A549 (cell line): Measurements from ENCODE around the gene NOS1. TPM values are rescaled to one million over a fixed set of nuclear protein-coding genes. Genes with fewer than 3 reads are reported as not detected.

Source experiments
- ATAC-seq, 2 experiments: fragments of 200-7000 bp in 1 of 2; fragments of >200 bp in 1 of 2; cut with Nextera tagmentation in 1 of 2; cut with Tn5 transposase in 1 of 2; 3 replicates each; pipeline versions ENCODE4 v1.8.0 to v1.9.1; 2018 to 2020; ENCODE audit warnings: mild to moderate bottlenecking in 1 of 2, moderate library complexity in 1 of 2
- CTCF ChIA-PET: fragments of 300-600 bp; sonication (Branson Sonifier 250); formaldehyde crosslinking; extraction: SDS; loops from one replicate; lab custom pipeline; 2021; ENCODE audit warnings: antibody characterized with exemption, inconsistent platforms; lab: Yijun Ruan, JAX
- POLR2A ChIA-PET: fragments of 350-600 bp; formaldehyde crosslinking; extraction: SDS; loops from one replicate; lab custom pipeline; 2021; ENCODE audit warnings: antibody characterized with exemption, inconsistent platforms; lab: Yijun Ruan, JAX
- DNase-seq, 2 experiments: peaks; one replicate each; pipeline versions ENCODE4 v3.0.0 to v3.0.0-alpha.2; 2011 to 2016; ENCODE audit warnings: low read depth in 1 of 2, low spot score in 1 of 2
- FAIRE-seq: peaks from 2 replicates; lab custom pipeline; 2011; peaks lifted over from hg19 to GRCh38; lab: Jason Lieb, UNC
- H3K27ac ChIP-seq, 2 experiments: fragments of >200 bp; sonication (Bioruptor Twin); formaldehyde crosslinking; 3 replicates each; pipeline ENCODE4 v1.5.1; 2016 to 2017
- H3K4me1 ChIP-seq: fragments of >200 bp; sonication (Bioruptor Twin); formaldehyde crosslinking; 3 replicates; pipeline ENCODE4 v1.6.1; 2016
- H3K4me2 ChIP-seq: fragments of >200 bp; sonication (Bioruptor Twin); formaldehyde crosslinking; 3 replicates; pipeline ENCODE4 v1.6.1; 2016
- H3K4me3 ChIP-seq: fragments of >200 bp; sonication (Bioruptor Twin); formaldehyde crosslinking; 3 replicates; pipeline ENCODE4 v1.5.1; 2016
- H3K9me3 ChIP-seq: fragments of >200 bp; sonication (Bioruptor Twin); formaldehyde crosslinking; 3 replicates; pipeline ENCODE4 v1.6.1; 2016
- CBX8 ChIP-seq: fragments of 200-600 bp; sonication (generic); IDR thresholded peaks from 2 replicates; pipeline ENCODE4 v1.6.1; 2016
- CHD2 ChIP-seq: fragments of 150-350 bp; IDR thresholded peaks from 2 replicates; pipeline ENCODE4 v1.6.1; 2014; ENCODE audit warnings: low read length; ENCODE audit not compliant: partially characterized antibody
- EHF ChIP-seq: fragments of 250-450 bp; sonication (Bioruptor Pico); IDR thresholded peaks from 2 replicates; pipeline ENCODE4 v1.5.0; 2020; ENCODE audit warnings: mild to moderate bottlenecking
- EHMT2 ChIP-seq: fragments of 200-600 bp; sonication (generic); IDR thresholded peaks from 2 replicates; pipeline ENCODE4 v1.6.1; 2016; ENCODE audit warnings: antibody characterized with exemption, low read depth, mild to moderate bottlenecking, moderate library complexity
- EP300 ChIP-seq, 2 experiments: fragments of >200 bp; sonication (Bioruptor Twin); formaldehyde crosslinking; IDR thresholded peaks; 2 replicates in 1 of 2; 3 replicates in 1 of 2; pipeline ENCODE4 v1.6.1; 2016 to 2017
- HDAC2 ChIP-seq: fragments of 200-600 bp; sonication (generic); IDR thresholded peaks from 2 replicates; pipeline ENCODE4 v1.6.1; 2016
- KDM5A ChIP-seq: fragments of 200-600 bp; sonication (generic); IDR thresholded peaks from 2 replicates; pipeline ENCODE4 v1.6.1; 2016; ENCODE audit warnings: antibody characterized with exemption, mild to moderate bottlenecking
- MAFK ChIP-seq: fragments of 450-650 bp; IDR thresholded peaks from 2 replicates; pipeline ENCODE4 v1.6.1; 2014; ENCODE audit not compliant: partially characterized antibody
- MAZ ChIP-seq: fragments of 150-350 bp; IDR thresholded peaks from 2 replicates; pipeline ENCODE4 v1.6.1; 2014; ENCODE audit warnings: antibody characterized with exemption, low read depth, low read length, borderline replicate concordance
- NFE2L2 ChIP-seq: fragments of 150-350 bp; conservative IDR thresholded peaks from 2 replicates; pipeline ENCODE4 v1.6.1; 2014; ENCODE audit warnings: low read length
- PHF8 ChIP-seq: fragments of 200-600 bp; sonication (generic); IDR thresholded peaks from 2 replicates; pipeline ENCODE4 v1.6.1; 2016; ENCODE audit warnings: low read depth, mild to moderate bottlenecking, antibody characterized with exemption, moderate library complexity, borderline replicate concordance
- POLR2A ChIP-seq: IDR thresholded peaks from 2 replicates; pipeline ENCODE4 v1.6.1; 2012; ENCODE audit warnings: mild to moderate bottlenecking, low read length
- RAD21 ChIP-seq, 2 experiments: fragments of >200 bp in 1 of 2; sonication (Bioruptor Twin) in 1 of 2; formaldehyde crosslinking in 1 of 2; IDR thresholded peaks in 1 of 2; conservative IDR thresholded peaks in 1 of 2; 2 replicates in 1 of 2; 3 replicates in 1 of 2; pipeline ENCODE4 v1.6.1; 2012 to 2018; ENCODE audit warnings: inconsistent platforms in 1 of 2
- RCOR1 ChIP-seq: fragments of 150-350 bp; IDR thresholded peaks from 2 replicates; pipeline ENCODE4 v1.6.1; 2014; ENCODE audit warnings: antibody characterized with exemption, low read length, low read depth
- RNF2 ChIP-seq: fragments of 200-600 bp; sonication (generic); IDR thresholded peaks from 2 replicates; pipeline ENCODE4 v1.6.1; 2016; ENCODE audit warnings: low read depth, mild to moderate bottlenecking, antibody characterized with exemption, moderate library complexity, borderline replicate concordance
- TFCP2L1 ChIP-seq: fragments of 250-450 bp; sonication (Bioruptor Pico); IDR thresholded peaks from 2 replicates; pipeline ENCODE4 v1.5.0; 2021; ENCODE audit warnings: mild to moderate bottlenecking
- TP53 ChIP-seq: fragments of 250-450 bp; sonication (Bioruptor Pico); IDR thresholded peaks from 2 replicates; pipeline ENCODE4 v1.5.0; 2021; ENCODE audit warnings: mild to moderate bottlenecking, moderate library complexity
- ZSCAN20 ChIP-seq: fragments of 250-450 bp; sonication (Bioruptor Pico); IDR thresholded peaks from 2 replicates; pipeline ENCODE4 v1.8.0; 2022; ENCODE audit warnings: mild to moderate bottlenecking, moderate library complexity
- WGBS: methylation state at CpG from one replicate; pipeline ENCODE4 v1.1.6; 2017; ENCODE audit errors: missing lambda C conversion rate; 5-methylcytosine and 5-hydroxymethylcytosine counted together
- polyA plus RNA-seq, 4 experiments: library from polyadenylated mRNA; depleted of rRNA in 3 of 4; stranded (reverse); fragments of >200 nt; fragmentation: RNase III in 1 of 4; extraction: RNeasy Plus Mini Kit Qiagen cat#74134 plus additional on column Dnase treatment in 1 of 4; gene quantifications; 2 replicates in 3 of 4; 3 replicates in 1 of 4; pipeline ENCODE4 v1.2.3, GENCODE V29; 2011 to 2017
- TF ChIP-seq, protein P1 (sequence below): IDR thresholded peaks from 2 replicates; pipeline ENCODE4 v1.6.1; 2012; ENCODE audit warnings: low read depth, borderline replicate concordance
- TF ChIP-seq, protein P2 (sequence below): fragments of >200 bp; sonication (Bioruptor Twin); formaldehyde crosslinking; IDR thresholded peaks from 2 replicates; pipeline ENCODE4 v1.6.1; 2016
- TF ChIP-seq, protein P3 (sequence below): fragments of 200-600 bp; sonication (generic); IDR thresholded peaks from 2 replicates; pipeline ENCODE4 v1.6.1; 2016; ENCODE audit warnings: antibody characterized with exemption, mild to moderate bottlenecking, moderate library complexity
- TF ChIP-seq, protein P4 (sequence below): IDR thresholded peaks from 2 replicates; pipeline ENCODE4 v1.6.1; 2012

The NOS1 gene
- polyA plus RNA-seq, 2 of the 4 experiments (the other 2 are of a cell fraction): 0.10 to 0.39 TPM

DNA sequence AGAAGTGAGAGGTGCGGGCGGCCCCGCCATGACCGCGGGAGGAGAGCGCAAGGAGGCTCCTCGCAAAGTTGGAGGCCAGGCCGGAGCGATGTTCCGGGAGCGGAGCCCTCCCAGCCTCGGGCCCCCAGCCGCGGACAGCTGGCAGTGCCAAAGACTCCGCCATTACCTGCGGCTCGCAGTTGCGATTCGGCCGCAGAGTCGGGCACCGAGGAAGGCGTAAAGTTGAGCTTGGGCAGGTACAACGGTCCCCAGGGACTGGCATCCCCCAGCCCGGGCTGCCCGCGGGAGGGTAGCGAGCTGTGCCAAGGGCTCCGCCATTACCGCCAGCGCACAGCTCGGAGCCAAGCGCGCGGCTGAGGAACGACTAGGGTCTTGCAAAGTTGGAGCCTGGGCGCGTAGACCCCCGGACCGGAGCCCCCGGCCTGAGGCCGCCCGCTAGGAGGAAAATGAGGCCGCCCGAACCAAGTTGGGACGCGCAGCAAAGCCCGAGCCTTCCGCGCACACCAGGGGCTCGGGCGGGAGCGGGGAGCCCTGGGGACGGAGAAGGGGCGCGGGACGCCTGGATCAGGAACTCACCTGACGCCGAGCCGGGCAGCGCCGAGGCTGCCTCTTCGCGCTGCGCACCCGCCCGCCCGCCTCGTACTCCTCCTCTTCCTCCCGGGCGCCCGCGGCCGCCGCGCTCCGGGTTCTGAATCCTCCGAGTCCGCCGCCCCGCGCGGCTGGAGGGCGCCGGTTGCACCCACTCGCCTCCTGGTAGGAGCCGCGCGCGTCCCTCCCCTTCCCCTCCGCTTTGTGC is 677 bp downstream of the NOS1 start:
- ChIA-PET CTCF (interaction anchor here (0.7 to 3.3 kb wide), 5 partner anchors 135 to 489 kb away, joined by 3 to 22 read pairs (median 4); no protein-coding TSS in a partner anchor), POLR2A (no interaction called here)
- H3K4me3 ChIP-seq: peak overlapping the region; percentile 66
- no peaks in the 10 kb centered on the region for H3K9me3 ChIP-seq
- TF ChIP-seq HDAC2: 0 out of 2 replicates have a peak, but pooled peaks have one; percentile 65
- TF ChIP-seq ZSCAN20: no peak
- H3K4me1 ChIP-seq: no peaks in the 10 kb centered on the region; the same call in 2 of the 3 replicates
- 19% methylated on average over 50 of the region's 91 CpGs for WGBS
- ATAC-seq: peak; percentile 31 to 63; a peak in 3 of 6 replicates
- no peak for FAIRE-seq
- DNase-seq: no peak
- peak overlapping the region; percentile 96 for H3K4me2 ChIP-seq
- peak overlapping the region; percentile 65 to 69 for H3K27ac ChIP-seq

DNA sequence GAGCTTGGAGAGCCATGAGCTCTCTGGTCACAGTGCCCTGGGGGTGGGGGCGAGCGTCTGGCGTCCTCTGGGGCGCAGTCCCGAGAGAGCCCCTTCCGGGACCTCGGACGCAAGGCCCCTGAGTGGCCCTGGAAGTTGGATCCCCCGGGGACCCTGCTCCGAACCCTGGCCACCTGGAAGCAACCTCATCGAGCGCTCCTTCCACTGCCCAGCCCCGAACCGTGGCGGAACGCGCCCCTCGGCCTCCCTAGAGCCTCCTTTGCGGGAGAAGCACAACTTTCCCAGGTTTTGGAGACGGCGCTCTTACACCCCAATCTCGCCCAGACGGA is 1.2 kb downstream of the NOS1 start:
- Histone ChIP-seq H3K27ac (peak overlapping the region; percentile 65 to 69), H3K9me3 (no peaks in the 10 kb centered on the region), H3K4me1 (no peaks in the 10 kb centered on the region; the same call in 2 of the 3 replicates), H3K4me2 (peak overlapping the region; percentile 96), H3K4me3 (peak overlapping the region; percentile 66)
- ChIA-PET CTCF (interaction anchor here (0.8 to 3.3 kb wide), 4 partner anchors 227 to 490 kb away, joined by 3 to 22 read pairs (median 5); no protein-coding TSS in a partner anchor), POLR2A (no interaction called here)
- DNase-seq (no peak), ATAC-seq (peak in 1 of 2 experiments; percentile 39; a peak in 3 of 6 replicates), FAIRE-seq (no peak)
- TF ChIP-seq POLR2A: no peak
- TF ChIP-seq MAZ: no peak
- no peak for TF ChIP-seq KDM5A
- TF ChIP-seq TFCP2L1 (CRISPR knock-in tag): no peak
- no peak for TF ChIP-seq EP300 (IDR thresholded peaks at IDR 0.05)
- TF ChIP-seq RNF2: no peak
- TF ChIP-seq CHD2: no peak
- TF ChIP-seq TP53 (CRISPR knock-in tag): no peak
- TF ChIP-seq, protein P1, sequence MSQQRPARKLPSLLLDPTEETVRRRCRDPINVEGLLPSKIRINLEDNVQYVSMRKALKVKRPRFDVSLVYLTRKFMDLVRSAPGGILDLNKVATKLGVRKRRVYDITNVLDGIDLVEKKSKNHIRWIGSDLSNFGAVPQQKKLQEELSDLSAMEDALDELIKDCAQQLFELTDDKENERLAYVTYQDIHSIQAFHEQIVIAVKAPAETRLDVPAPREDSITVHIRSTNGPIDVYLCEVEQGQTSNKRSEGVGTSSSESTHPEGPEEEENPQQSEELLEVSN: no peak
- no peak for TF ChIP-seq EHF (CRISPR knock-in tag)
- no peak for TF ChIP-seq CBX8
- TF ChIP-seq, protein P2, sequence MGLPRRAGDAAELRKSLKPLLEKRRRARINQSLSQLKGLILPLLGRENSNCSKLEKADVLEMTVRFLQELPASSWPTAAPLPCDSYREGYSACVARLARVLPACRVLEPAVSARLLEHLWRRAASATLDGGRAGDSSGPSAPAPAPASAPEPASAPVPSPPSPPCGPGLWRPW: no peak
- no peak for TF ChIP-seq PHF8
- TF ChIP-seq NFE2L2: no peak
- no peak for TF ChIP-seq MAFK
- TF ChIP-seq RCOR1: no peak
- TF ChIP-seq, protein P3, sequence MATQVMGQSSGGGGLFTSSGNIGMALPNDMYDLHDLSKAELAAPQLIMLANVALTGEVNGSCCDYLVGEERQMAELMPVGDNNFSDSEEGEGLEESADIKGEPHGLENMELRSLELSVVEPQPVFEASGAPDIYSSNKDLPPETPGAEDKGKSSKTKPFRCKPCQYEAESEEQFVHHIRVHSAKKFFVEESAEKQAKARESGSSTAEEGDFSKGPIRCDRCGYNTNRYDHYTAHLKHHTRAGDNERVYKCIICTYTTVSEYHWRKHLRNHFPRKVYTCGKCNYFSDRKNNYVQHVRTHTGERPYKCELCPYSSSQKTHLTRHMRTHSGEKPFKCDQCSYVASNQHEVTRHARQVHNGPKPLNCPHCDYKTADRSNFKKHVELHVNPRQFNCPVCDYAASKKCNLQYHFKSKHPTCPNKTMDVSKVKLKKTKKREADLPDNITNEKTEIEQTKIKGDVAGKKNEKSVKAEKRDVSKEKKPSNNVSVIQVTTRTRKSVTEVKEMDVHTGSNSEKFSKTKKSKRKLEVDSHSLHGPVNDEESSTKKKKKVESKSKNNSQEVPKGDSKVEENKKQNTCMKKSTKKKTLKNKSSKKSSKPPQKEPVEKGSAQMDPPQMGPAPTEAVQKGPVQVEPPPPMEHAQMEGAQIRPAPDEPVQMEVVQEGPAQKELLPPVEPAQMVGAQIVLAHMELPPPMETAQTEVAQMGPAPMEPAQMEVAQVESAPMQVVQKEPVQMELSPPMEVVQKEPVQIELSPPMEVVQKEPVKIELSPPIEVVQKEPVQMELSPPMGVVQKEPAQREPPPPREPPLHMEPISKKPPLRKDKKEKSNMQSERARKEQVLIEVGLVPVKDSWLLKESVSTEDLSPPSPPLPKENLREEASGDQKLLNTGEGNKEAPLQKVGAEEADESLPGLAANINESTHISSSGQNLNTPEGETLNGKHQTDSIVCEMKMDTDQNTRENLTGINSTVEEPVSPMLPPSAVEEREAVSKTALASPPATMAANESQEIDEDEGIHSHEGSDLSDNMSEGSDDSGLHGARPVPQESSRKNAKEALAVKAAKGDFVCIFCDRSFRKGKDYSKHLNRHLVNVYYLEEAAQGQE: no peak
- TF ChIP-seq, protein P4, sequence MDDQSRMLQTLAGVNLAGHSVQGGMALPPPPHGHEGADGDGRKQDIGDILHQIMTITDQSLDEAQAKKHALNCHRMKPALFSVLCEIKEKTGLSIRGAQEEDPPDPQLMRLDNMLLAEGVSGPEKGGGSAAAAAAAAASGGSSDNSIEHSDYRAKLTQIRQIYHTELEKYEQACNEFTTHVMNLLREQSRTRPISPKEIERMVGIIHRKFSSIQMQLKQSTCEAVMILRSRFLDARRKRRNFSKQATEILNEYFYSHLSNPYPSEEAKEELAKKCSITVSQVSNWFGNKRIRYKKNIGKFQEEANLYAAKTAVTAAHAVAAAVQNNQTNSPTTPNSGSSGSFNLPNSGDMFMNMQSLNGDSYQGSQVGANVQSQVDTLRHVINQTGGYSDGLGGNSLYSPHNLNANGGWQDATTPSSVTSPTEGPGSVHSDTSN: no peak
- no peak for TF ChIP-seq EHMT2
- TF ChIP-seq RAD21 (conservative IDR thresholded peaks at IDR 0.05 in 1 of 2, IDR thresholded peaks at IDR 0.05 in 1 of 2): no peak
- 14% methylated on average over 23 of the region's 23 CpGs for WGBS
